Myocyte (in vitro differentiated cells): ENCODE measurements around the gene TMEM91. TPM values are rescaled to one million over a fixed set of nuclear protein-coding genes. Genes with fewer than 3 reads are reported as not detected.
"Not testable (repeated sequence)": the region's sequence is repeated elsewhere in the genome, so short reads cannot be mapped to it uniquely, and the experiment has no call there.

Experiments
- DNase-seq: peaks from one replicate; pipeline ENCODE4 v3.0.0-alpha.2; 2012; ENCODE audit warnings: low read depth
- total RNA-seq: library from RNA; depleted of rRNA; stranded (reverse); fragments of >200 nt; gene quantifications from 2 replicates; pipeline ENCODE4 v1.2.3, GENCODE V29; 2014

TMEM91 gene
- total RNA-seq, 1 donor from 2014 or later = 0.59 TPM

DNA sequence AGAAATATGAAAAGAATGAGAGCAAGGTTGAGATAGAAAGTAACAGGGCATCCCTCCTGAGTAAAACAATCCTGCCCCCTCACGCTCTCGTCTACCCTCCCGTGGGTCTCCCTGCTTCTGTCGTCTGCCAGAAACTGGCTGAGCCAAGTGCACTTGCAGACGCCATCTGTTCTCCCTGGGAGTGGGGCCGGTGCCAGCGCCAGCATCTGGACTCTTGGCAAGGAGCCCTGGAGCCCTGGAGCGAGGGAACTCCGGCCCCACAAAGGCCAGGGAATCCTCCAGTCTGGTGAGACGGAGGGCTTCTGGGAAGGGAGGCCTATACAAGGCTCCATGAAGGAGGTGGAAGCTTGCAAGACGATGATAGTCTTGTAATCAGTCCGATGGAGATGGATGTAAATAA, 2.3 kb upstream of the TMEM91 start:
- DNase-seq = peak; percentile 98

DNA sequence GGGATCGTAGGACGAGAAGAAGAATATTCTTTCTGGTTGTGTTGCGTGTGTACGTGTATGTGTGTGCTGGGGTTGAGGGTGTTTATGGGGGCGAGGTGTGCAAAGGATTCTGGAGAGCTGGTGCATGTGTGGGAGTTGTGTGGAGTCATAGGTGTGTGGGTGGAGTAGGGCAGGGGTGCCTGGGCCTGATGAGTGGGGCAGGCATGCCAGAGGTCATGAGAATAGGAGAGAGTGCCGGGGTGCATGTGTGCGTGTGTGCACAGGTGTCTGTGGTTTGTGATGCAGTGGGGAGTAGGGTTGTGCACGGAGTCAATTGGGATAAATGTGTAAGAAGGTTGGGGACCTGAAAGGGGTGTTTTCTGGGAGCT, 649 bp downstream of the TMEM91 start:
- DNase-seq = no peak

DNA sequence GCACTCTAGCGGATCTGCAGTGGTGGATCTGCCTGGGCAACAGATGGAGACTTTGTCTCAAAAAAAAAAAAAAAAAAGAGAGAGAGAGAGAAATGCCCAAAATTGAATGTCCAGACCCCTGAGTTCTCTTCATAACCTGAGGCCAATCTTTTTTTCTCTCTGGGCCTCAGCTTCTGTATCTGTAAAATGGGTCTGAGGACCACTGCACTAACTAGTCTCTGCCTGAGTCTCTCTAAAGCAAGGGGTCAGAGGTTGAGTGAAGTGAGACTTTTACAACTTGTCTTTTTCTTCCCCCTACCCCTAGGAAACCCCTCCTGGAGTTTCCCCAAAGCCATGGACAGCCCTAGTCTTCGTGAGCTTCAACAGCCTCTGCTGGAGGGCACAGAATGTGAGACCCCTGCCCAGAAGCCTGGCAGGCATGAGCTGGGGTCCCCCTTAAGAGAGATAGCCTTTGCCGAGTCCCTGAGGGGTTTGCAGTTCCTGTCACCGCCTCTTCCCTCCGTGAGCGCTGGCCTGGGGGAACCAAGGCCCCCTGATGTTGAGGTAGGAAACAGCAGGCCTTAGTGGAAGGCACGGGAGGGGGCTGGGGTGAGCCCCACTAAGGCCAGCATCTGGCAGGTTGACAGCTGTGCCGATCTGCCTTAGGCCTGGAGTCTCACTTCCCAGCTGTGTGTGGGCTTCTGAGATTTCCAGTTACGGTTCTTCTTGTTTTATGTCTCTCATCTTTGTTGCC, 1.8 kb downstream of the TMEM91 start:
- DNase-seq = no peak

DNA sequence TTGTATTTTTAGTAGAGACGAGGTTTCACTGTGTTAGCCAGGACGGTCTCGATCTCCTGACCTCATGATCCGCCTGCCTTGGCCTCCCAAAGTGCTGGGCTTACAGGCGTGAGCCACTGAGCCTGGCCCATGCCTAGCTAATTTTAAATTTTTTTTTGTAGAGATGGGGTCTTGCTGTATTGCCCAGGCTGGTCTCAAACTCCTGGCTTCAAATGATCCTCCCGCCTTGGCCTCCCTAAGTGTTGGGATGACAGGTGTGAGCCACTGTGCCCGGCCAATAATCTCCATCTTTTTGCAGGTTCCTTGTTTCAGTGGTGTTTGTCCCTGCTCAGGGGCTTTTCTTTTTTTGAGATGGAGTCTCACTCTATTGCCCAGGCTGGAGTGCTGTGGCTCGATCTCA, 5.2 kb downstream of the TMEM91 start:
- DNase-seq = not testable (repeated sequence)

DNA sequence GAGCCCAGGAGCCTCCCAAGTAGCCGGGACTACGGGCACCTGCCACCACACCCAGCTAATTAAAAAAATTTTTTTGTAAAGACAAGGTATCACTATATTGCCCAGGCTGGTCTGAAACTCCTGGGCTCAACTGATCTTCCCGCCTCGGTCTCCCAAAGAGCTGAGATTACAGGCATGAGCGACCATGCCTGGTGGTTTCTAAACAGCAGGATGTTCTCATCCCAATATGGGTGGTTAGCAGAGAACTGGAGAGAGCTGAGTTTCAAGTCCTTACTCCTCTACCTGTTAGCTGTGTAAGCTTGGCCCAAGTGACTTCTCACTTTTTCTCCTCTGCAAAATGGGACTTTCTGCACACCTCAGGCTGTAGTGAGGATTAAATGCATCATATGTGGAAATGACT, 8.0 kb downstream of the TMEM91 start:
- DNase-seq = no peak

DNA sequence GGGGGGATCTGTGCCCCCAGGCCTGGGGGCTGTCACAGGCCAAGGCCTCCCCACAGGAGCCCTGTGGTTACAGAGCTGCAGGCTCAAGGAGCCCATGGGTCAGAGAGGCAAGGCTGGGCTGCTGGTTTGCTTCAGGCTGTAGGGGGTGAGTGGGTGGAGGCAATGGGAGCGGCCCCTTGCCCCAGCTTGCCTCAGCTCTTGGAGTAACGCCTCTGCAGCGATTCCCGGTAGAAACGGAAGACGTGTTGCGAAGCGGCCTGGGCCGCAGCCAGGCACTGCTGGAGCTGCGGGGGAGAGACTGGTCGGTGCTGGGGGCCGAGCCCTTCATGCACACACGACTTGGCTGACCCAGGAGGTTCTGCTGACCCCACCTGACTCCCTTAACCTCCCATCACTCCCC, 10.1 kb downstream of the TMEM91 start:
- no peak for DNase-seq

DNA sequence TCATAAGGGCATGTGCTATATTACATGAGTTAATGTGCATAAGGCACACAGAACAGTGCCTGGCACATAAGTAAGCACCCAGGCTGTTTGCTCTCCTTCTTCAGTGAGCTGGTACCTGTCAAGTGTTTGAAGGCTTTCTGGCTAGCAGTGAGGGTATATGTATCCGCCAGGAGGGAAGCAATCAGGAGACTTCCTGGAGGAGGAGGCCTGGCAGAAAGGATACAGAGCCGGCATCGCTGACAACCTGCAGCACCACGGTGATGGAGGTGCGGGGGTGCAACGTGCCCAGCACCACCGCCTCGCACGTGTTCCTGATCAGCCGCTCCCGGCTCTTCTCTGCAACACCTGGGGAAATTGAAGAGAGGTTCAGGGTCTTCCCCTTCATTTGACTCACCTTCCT, 15.3 kb downstream of the TMEM91 start:
- no peak for DNase-seq

DNA sequence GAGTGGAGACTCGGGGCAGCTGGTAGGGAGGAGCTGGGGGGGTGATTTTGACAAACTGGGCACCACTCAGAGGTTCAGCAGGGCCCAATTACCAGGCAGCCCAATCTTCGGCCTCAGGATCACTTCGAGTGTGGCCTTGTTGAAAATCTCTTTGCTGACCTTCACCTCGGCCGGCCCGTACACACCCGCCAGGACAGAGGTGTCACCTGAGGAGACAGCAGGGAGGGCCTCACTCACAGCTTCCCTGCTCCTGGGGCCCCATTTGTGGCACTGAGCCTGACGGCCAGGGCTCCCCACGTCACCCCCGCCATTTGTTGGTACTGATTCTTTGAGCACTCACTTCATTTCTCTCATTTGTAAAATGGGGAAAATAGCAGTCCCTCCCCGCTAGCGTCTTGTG, 16.4 kb downstream of the TMEM91 start:
- peak; percentile 23 for DNase-seq

DNA sequence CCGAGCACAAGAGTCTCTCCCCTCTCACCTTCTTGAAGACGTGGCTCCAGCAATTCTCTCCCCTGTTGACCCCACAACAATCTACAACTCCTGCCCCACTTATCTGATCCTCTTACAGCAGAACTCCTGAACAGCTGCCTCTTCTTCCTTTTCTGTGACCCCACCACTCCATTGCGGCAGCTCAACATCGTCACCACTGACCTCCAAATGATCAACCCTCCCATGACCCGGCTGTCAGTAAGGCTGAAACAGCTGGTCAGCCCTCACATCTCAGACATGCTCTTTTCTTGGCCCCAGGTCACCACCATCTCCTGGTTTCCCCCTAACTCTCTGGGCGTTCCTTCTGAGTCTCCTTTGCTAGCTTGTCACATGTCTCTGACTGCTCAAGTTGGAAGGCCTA, 19.0 kb downstream of the TMEM91 start:
- no peak for DNase-seq

DNA sequence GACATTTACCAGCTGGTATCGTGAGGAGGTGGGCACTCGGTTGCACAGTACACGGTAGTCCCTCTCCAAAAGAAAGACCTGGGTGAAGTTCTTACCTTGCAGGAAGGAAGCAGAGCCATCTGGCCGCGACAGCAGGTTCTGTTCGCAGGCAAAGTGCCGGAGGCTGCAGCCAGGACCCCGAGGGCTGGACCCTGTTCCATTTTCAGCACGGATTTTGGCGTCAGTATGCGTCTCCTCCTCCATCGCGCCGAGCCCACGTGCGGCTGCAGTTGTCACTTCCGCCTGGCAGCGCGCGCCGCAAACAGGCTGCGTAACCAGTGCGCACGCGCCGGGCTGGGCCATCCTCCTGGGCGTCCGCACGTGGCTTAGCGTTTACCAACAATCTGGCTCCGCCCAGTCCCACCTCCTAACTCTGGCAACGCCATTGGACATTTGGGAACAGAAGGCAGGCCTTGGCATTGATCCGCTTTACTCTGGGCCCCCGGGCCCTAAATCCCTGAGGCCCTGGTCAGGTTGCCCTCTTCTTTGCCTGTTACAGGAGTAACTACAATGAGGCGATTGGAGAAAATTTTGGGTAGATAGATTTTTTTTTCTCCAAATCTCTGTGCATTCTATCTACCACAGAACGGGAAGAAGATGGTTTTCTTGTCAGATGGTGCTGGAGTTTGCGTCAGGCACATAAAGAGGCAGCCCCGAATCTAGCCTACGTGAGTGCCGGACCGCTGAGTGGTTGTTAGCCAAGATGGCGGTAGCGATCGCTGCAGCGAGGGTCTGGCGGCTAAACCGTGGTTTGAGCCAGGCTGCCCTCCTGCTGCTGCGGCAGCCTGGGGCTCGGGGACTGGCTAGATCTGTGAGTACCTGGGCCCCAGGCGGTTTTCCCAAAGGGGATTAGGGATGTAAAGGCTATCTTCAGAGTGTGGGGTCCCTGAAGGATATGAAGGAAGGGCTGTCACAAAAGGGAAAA, 21.0 kb downstream of the TMEM91 start, which contains the start of the genes BCKDHA and EXOSC5:
BCKDHA (plus strand) TSS at position 733 of the 964 bp plus-strand sequence; CDS start at position 743, 10 bp downstream.
EXOSC5 (minus strand) TSS at position 274 of the 964 bp plus-strand sequence; CDS start at position 243, 31 bp downstream.
- DNase-seq = peak; percentile 100

DNA sequence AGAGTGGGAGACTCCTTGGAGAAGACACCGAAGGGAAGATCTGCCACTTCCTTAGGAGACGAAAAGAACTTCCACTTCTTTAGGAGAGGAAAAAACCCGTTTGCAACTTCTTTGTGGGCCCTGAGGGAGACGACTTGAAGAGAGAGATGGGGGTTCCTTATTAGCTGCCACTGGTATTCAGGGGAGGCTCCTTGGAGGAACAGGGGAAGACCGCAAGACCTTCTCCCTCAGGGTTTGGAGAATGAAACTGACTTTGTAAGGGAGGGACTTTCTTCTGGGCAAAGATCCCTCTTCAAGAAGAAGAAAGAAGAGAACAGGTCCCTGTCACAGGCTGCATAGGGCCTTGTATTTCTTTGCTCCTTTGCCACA, 21.7 kb downstream of the TMEM91 start:
- no peak for DNase-seq

DNA sequence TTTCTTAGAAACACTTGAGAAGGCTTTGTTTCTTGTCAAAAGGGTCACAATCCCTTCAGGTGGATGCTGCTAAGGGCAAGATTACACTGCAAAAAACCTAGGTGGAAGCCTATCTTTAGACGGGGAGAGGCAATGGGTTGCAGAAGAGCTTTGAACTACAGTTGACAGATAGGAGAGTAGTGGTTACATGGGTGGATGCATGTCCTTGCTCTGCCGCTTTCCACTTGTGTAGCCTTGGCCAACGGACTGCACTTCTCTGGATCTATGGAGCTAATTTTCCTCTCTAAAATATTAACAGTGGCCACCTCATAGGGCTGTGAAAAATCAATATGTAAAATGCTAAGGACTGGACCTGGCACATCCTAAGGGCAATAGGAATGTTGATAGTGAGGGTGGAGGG, 22.3 kb downstream of the TMEM91 start:
- DNase-seq = no peak

DNA sequence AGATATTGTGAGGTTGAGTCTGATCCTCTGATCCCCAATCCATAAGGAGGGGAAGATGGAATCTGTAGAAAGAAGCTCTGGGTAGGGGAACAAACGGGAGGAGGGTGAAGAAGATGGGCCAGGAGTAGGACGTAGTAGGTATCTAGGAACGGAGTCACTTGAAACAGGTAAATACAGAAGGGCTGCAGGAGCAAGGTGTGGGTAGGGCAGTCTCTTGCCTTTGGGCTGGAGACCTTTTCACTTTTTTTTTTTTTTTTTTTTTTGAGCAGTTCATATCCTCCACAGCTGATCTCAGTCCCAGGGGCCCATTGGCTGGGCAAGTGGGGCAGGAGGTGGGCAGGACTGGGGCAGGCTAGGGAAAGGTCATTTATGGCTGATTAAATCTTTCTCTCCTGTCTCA, 22.8 kb downstream of the TMEM91 start:
- DNase-seq = no peak

DNA sequence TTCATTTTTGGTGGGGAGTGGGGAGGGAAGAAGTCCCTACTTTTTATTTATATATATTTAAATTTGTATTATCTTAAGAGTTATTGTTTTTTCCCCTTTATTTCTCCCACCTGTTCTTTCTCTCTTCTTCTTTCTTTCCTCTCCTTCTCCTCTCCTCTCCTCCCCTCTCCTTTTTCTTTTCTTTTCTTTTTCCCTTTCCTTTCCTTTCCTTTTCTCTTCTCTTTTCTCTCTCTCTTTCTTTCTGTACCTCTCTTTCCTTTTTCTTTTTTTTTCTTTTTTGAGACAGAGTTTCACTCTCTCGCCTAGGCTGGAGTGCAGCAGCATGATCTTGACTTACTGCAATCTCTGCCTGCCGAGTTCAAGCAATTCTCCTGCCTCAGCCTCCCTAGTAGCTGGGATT, 23.2 kb downstream of the TMEM91 start:
- no peak for DNase-seq

DNA sequence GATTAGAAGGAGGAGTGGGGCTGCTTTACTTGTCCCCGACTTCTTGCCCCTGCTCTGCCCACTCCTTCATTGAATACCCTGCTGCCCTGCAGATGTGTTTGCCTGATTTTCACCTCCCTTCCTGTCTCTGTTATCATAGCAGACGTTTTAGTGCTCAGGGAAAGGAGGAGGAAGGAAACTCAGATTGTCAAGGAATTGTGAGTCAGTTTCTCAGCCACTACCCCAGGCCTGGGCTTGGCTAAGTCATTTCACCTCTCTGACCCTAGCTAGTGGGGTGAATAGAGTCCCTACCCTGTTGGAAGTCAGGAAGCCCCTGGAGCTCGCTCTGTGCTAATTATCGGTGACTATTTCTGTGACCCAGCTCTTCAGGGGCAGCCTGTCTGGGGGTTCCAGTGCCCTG, 25.1 kb downstream of the TMEM91 start:
- no peak for DNase-seq

DNA sequence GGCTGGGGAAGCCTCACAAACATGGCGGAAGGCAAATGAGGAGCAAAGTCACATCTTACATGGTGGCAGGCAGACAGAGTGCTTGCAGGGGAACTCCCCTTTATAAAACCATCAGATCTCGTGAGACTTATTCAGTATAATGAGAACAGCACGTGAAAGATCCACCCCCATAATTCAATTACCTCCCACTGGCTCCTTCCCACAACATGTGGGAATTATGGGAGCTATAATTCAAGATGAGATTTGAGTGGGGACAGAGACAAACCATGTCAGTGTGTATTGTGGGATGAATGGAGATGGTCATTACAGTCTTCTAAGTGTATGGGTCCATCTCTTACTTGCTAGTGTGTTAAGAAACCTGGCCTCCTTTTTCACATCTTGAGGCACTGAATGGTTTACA, 25.7 kb downstream of the TMEM91 start:
- no peak for DNase-seq

DNA sequence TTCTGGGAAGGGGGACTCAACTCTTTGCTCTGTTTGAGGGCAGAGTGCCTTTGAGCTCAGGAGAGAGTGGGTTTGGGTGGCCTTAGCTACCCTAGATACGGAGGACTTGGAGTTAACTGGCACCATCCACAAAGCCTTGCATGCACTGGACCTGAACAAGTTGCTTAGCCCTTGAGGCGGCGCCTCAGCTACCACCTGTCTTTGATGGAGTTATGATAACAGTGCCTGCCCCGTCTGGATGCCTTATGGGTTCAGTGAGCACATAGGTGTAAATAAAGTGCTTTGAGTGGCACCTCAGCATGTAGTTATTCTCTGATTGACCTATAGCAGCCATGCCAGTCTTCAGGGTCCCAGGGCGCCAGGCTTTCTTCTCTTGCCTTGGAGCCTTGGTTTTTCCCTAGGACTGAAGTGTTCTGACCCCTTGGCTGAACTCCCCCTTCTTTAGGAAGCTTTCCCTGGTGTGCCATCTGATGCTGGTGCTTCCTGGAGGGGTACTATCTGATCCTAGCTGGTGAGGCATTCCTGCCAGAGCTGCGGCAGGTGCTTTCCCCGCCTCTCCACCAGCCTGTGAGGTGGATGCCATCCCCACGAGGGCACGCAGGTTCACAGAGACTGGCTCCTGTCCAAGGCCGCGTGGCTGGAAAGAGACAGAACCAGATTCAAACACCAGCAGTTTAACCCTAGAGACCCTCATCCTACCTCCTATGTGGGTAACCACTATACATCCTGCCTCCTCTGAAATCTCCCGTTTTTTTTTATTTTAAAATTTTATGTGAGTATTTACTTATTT, 27.0 kb downstream of the TMEM91 start:
- DNase-seq = no peak

DNA sequence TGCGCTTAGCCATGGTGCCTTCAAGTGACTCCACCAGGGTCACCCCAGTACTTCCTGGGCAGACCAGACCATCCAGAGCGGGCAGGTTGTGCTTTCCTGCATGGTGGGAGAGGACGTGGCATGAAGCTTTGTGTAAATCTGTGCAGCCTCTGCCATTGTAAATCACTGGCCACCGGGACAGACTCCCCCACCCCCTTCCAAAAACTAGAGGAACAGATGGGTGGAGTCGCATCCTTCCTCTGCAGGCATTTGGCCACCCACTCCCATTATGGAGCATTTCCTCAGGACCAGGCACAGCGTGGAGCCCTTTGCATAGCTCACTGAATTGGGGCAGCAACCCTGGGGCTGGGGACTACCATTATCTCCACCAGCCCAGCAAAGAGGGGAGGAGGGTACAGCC, 29.4 kb downstream of the TMEM91 start:
- DNase-seq = no peak

DNA sequence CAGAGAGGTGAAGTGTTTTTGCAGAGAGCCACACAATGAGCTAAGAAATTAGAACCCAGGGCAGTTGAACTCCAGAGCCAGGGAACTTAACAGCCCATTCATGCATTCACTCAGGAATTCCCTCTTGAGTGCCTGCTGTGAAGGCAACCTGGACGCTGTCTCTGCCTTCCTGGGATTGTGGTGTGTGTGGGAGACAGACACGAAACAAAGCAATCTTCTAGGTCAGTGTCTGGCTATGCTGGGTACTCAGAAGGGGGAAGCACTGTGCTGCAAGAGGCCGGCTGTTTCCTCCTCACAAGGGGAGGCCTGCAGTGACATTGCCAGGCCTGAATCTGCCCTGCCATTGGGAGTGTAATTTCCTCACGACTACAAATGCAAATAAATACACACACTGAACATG, 30.9 kb downstream of the TMEM91 start:
- no peak for DNase-seq

DNA sequence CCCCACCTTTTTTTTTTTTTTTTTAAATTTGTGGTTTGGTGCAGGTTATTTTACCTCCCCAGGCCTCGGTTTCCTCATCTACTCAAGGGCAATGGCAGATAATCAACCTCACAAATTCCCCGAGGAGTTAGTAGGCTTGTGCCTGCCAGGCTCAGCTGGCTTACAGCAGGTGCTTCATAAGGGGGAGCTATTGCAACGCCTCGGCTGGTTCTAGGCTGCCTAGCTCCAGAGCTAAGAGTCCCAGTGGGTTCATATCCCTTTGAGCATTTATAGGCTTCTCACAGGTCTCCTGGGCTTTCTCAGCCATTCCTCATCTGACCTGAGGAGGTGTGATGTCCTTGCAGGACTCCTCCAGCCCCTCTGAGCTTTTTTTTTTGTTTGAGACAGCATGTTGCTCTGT, 31.9 kb downstream of the TMEM91 start:
- no peak for DNase-seq

DNA sequence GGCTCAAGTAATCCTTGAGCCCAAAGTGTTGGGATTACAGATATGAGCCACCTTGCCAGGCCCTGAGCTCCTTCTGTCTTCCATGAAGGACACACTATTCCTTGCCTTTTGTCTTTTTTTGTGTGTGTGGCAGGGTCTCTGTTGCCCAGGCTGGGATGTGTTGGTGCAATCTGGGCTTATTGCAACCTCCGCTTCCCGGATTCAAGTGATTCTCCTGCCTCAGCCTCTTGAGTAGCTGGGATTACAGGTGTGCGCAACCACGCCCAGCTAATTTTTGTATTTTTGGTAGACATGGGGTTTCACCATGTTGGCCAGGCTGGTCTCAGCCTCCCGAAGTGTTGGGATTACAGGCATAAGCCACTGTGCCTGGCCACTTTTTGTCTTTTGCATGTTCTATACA, 32.5 kb downstream of the TMEM91 start:
- DNase-seq = not testable (repeated sequence)

DNA sequence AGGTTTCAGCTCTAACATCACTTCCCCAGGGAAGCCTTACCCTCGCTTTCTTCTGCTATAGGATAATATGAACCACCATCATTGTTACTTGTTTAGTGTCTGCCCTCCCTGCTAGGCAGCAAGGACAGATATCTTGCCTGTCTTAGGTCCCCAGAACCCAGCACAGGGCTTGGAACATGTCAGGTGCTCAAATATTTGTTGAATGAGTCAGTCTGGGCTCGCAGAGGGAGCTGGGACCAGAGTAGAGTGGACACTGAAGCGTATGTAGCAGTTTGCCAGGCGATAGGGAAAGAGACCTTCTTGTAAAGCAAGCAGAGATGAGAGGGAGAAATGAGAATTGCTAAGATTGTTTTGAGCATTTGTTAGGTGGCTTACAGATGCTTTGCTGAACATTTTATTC, 33.0 kb downstream of the TMEM91 start:
- peak; percentile 45 for DNase-seq
